Fibroblast of villous mesenchyme (primary cell): ENCODE results near the gene GPBP1. TPM values are rescaled to one million over a fixed set of nuclear protein-coding genes. Genes with fewer than 3 reads are reported as not detected.
"Not testable (repeated sequence)": the region's sequence is repeated elsewhere in the genome, so short reads cannot be mapped to it uniquely, and the experiment has no call there.

Experiments
- DNase-seq: peaks from one replicate; pipeline ENCODE4 v3.0.0-alpha.2; 2010; ENCODE audit warnings: low read depth
- H3K4me3 ChIP-seq: 2 replicates; pipeline ENCODE4 v1.5.1; 2011; ENCODE audit warnings: low read depth, mild to moderate bottlenecking, low read length
- total RNA-seq: library from RNA; depleted of rRNA; stranded (reverse); fragments of >200 nt; gene quantifications from 2 replicates; pipeline ENCODE4 v1.2.3, GENCODE V29; 2012
- TF ChIP-seq, protein P1 (sequence below): IDR thresholded peaks from 2 replicates; pipeline ENCODE4 v1.5.1; 2012; ENCODE audit warnings: low read depth, mild to moderate bottlenecking, low read length; ENCODE audit not compliant: insufficient read depth

The GPBP1 gene
- total RNA-seq, 1 donor: 73.0 TPM

- no peak overlapping the region for H3K4me3 ChIP-seq
- DNase-seq: peak; percentile 70
- TF ChIP-seq, protein P1, sequence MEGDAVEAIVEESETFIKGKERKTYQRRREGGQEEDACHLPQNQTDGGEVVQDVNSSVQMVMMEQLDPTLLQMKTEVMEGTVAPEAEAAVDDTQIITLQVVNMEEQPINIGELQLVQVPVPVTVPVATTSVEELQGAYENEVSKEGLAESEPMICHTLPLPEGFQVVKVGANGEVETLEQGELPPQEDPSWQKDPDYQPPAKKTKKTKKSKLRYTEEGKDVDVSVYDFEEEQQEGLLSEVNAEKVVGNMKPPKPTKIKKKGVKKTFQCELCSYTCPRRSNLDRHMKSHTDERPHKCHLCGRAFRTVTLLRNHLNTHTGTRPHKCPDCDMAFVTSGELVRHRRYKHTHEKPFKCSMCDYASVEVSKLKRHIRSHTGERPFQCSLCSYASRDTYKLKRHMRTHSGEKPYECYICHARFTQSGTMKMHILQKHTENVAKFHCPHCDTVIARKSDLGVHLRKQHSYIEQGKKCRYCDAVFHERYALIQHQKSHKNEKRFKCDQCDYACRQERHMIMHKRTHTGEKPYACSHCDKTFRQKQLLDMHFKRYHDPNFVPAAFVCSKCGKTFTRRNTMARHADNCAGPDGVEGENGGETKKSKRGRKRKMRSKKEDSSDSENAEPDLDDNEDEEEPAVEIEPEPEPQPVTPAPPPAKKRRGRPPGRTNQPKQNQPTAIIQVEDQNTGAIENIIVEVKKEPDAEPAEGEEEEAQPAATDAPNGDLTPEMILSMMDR: no peak
Observed at GRCh38 chr5:57157131-57157530, 16.7 kb upstream of the GPBP1 start.

GRCh38 chr5:57157666-57158065 lies 16.2 kb upstream of the GPBP1 start:
- TF ChIP-seq, protein P1: no peak
- no peak for DNase-seq
- H3K4me3 ChIP-seq: no peak overlapping the region

DNA sequence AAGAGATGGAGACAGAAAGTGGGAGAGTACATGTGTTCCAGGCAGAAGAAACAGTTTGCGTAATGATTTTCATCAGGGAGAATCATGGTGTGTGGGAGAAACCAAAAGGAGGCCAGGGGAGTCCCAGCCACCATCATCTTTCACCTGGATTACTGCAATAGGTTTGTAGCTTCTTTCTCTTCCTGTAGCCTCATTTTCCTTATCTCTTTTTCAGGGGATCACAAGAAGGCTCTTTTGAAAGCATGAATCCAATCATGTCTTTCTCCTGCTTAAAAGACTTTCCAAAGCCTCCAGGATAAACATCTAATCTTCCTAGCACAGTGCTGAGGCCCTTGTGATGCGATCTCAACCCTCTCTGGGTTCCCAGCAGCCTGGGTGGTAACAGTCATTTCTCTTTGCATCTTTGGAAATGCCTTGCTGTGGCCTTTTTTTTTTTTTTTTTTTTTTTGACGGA lies 10.3 kb upstream of the GPBP1 start:
- no peak overlapping the region for H3K4me3 ChIP-seq
- no peak for DNase-seq
- TF ChIP-seq, protein P1: no peak

- no peak overlapping the region for H3K4me3 ChIP-seq
- no peak for DNase-seq
- TF ChIP-seq, protein P1: no peak
Observed at GRCh38 chr5:57164124-57164523, 9.7 kb upstream of the GPBP1 start.

- DNase-seq, H3K4me3 ChIP-seq: not testable (repeated sequence)
Observed at GRCh38 chr5:57165171-57165570, 8.7 kb upstream of the GPBP1 start.

DNA sequence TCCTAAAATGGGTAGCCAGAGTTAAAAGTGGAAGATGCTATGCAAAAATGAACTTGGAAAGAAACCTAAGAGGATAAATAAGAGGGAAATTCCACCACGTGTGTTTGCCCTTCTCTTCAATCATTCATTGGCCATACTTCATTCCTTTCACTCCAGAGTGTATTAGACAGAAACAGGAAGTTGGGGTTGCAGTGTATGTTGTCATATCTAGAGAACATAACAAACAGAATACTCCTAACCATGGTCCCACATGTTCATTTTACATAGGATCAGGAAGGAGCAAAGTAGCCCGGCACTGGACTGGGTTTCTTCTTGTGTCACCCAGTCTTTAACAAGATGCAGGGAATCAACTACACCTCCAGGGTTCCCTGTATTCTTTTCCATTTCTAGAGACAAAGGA lies 7.6 kb upstream of the GPBP1 start:
- TF ChIP-seq, protein P1: no peak
- DNase-seq: peak; percentile 39
- H3K4me3 ChIP-seq: no peak overlapping the region

- H3K4me3 ChIP-seq: no peak overlapping the region
- DNase-seq: no peak
- TF ChIP-seq, protein P1: no peak
Observed at GRCh38 chr5:57167201-57167600, 6.7 kb upstream of the GPBP1 start.

- not testable (repeated sequence) for H3K4me3 ChIP-seq, DNase-seq
Observed at GRCh38 chr5:57170116-57170515, 3.7 kb upstream of the GPBP1 start.
